ENCODE data around the gene PRRG2.
A peak's percentile ranks its signal among the peaks of the same experiment; 100 is the strongest.
"Not testable (repeated sequence)": the region's sequence is repeated elsewhere in the genome, so short reads cannot be mapped to it uniquely, and the experiment has no call there.

PRRG2 gene

GRCh38 chr19:49614096-49614833, 33.1 kb downstream of the PRRG2 start:
- DNase-seq: no peak

- DNase-seq: no peak
Observed at GRCh38 chr19:49615861-49616260, 34.7 kb downstream of the PRRG2 start.

- DNase-seq: no peak
Observed at GRCh38 chr19:49616532-49616931, 35.4 kb downstream of the PRRG2 start.

- no peak for DNase-seq
Observed at GRCh38 chr19:49616945-49617344, 35.8 kb downstream of the PRRG2 start.

- DNase-seq: not testable (repeated sequence)
Observed at GRCh38 chr19:49617860-49618259, 36.7 kb downstream of the PRRG2 start.

DNA sequence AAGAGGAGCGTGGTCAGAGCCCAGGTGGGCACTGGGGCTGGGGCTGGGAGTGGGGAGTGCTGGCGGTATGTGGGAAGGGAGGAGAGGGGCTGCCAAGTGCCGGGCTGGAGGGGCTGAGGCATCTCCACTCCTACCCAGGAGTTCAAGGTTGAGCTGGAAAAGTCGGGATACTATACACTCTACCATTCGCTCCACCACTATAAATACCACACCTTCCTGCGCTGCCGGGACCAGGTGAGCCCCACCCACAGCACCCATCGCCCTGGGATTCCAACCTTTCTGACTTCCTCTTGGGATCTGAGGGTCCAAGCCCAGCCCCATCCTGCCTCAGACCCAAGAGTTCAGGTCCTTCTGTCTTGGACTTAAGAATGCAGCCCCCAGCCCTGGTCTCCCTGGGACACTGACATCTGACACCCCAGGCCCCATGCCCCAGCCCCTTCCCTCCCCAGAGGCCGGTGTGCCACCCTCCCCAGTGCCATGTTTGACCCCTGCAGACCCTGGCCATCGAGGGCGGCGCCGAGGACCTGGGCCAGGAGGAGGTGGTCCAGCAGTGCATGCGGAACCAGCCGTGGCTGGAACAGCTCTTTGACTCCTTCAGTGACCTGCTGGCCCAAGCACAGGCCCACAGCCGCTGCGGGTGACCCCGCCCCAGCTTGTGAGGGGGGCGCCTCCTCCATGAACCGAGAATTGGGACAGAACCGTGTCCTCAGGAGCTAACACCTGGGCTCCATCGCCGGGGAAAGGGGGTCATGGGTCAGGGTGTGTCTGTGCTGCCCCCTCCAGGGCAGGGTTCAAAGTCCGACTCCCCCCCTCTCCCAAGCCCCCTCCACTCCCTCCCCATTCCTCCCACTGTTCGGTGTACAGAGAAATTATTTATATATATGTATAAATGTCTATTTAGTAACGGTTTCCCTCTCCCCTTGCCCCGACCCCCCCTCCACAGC, 44.1 kb downstream of the PRRG2 start:
- DNase-seq: no peak

DNA sequence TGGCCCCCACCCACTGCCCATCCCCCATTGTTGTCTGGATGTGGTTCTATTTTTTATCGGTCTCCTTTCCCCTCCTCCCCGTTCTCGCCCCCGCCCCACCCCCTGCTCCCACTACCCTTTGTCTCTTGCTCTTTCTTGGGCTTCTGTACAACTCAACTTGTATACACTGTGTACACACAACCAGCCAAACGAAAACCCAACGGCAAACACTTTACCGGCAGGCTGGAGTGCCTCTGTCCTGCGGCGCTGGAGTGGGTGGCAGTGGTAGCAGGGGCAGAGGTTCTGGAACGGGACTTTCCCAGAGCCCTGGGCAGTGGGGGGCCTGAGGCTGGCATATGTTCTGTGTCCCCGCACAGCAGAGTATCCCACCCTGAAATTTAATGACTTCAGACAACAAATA, 45.1 kb downstream of the PRRG2 start:
- DNase-seq: no peak

GRCh38 chr19:49629659-49630058, 48.5 kb downstream of the PRRG2 start:
- no peak for DNase-seq

DNA sequence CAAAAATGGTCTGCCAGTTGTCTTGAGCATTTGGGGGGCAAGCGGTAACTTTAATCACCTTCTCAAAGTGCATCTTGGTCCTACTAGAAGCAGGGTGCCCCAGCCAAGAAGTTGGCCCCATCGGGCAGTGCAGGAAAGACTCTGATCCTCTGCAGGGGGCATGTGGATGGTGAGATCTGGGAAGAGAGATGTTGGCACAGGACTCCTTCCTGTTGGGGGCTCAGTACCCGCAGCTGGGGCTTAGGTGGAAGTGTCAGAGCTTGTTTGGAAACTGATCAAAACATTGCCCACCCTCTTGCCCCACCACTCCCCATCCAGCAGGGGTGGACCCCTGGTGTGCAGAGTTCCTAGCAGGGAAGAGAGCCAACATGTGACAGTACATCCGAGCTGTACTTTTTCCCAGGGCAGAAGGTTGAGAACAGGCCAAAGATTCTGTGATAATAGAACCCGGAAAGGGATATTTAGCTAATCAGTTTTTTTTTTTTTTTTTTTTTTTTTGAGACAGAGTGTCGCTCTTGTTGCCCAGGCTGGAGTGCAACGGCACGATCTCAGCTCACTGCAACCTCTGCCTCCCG, 50.0 kb downstream of the PRRG2 start:
- no peak for DNase-seq

GRCh38 chr19:49631610-49632192, 50.6 kb downstream of the PRRG2 start:
- DNase-seq: no peak

- no peak for DNase-seq
Observed at GRCh38 chr19:49632576-49632975, 51.5 kb downstream of the PRRG2 start.

- not testable (repeated sequence) for DNase-seq
Observed at GRCh38 chr19:49633273-49633672, 52.2 kb downstream of the PRRG2 start.

DNA sequence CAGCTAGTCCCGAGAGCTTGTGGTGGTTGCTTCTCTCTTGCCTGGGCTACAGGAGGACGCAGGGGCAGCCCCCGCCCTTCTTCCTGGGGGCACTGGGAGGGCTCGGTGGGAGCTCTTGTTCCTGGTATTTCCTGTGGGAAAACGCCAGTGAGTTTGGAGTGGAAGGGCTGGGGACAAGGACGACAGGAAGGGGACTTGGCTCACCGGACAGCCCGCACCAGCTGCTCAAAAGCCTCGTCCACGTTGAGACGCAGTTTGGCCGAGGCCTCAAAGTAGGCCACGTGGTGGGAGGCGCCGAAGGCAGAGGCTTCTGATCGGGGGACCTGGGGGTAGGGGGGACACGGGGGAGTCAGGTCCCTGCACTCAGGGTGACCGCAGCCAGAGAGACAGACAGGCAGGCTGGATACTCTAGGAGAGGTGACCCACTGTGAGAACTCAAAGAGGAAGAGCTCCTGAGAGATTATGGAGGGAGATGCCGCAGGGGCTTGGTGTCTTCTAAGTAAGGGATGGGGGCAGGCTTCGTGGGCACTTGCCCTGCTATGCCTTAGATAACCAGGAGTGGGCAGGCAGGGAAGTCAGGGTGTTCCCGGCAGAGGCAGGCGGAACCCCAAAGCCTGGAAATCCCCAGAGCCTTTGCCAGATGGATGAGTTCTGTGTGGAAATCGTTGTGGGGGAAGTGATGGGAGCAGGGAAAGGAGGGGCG, 54.6 kb downstream of the PRRG2 start:
- no peak for DNase-seq

DNA sequence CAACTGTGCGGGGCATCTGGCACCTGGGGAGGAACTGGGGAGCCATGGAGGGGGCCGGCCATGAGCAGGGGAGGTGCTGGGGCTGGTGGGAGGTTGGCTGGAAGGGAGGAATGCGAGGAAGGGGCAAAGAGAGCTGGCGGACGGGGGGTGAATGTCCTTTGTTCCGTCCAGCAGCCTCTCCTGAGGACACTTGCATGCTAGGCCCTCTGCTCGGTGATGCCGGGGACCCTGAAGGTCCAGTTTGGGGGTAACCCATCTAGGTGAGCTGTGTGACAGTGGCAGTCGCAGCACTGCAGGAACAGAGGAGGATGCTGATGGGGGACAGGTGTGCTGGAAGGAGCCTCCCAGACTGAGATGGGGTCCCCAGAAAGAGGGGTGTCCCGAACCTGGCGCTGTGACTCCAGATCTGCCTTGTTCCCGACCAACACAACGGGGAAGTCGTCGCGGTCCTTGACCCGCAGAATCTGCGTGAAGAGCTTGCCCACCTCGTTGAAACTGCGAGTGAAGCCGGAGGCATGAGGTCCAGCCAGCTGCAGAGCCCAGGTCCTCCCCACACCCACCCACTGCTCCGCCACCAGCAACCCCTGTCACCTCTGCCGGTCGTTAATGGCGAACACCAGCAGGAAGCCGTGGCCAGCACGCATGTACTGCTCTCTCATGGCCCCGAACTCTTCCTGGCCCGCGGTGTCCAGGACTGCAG, 55.3 kb downstream of the PRRG2 start:
- no peak for DNase-seq

DNA sequence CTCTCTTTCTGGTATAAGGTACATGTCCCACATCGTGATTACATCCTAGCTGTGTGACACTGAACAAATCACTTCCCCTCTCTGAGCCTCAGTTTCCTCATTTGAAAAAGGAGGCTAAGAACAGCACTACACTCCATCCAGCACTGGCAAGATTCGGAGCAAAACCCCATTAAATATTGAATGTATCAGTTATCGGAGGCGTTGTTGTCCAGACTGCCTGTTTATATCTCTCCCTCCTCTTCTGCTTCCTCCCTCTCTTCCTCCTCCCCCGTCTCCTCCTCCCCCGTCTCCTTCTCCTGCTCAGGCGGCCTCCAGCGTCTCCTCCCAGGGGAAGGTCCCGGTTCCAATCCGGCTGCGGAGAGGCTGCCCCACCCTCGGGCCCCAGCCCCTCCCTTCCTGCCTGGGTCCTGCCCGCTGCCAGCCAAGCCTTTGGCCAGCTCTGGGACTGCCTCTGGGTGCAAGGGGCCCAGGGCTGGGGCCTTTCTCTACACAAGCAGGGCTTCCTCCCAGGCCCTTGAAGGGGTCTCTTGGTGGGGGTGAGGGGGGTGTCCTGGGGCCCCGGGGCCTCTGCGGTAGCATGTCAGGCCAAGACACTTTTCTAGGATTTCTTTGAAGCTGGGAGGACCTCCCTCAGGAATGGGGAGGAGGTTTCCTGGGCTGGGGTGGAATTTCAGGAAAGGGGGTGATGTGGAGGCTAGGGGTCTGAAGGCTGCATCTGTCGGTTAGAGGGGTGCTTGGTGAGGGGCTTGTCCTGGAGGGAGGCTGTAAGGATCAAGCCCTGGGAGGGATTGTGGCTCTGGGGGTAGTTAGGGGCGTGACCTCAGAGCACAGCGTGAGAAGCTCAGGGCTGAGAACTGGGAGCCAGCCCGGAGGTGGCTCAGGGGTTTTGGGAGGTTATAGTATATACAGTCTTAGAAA, 57.0 kb downstream of the PRRG2 start:
- DNase-seq: no peak

DNA sequence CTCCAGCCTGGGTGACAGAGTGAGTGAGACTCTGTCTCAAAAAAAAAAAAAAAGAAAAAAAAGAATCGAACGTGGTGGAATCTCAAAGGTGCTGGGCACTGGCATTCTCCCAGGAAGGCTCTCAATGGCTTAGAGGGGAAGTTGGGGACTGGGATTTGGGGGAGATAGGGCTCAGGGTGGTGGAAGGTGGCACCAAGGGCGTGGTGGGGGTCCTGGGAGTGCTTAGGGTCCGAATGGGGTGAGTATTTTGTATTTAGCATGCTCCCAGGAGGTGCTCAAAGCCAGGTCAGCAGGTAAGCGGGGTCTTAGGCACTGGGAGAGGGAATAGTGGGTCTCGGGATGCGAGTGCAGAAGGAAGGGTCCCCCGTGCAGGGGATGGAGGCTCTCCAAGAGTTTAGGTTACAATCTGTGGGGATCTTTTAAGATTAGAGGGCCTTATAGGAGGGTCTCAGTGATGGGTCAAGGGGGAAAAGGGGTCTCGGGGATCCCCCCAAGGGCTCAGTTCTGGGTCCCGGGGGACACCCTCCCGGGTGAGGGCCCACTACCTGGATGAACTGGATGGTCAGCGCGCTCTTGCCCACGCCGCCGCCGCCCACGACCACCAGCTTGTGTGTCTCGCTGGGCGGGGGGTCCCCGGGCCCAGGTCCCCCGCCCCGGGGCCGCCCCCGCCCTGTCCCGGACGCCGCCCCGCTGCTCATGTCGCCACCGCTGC, 58.4 kb downstream of the PRRG2 start:
- DNase-seq: no peak

GRCh38 chr19:49640113-49640898, 59.2 kb downstream of the PRRG2 start, which contains the start of gene RRAS:
Gene RRAS (minus strand): TSS chr19:49640143. CDS start chr19:49640098, 45 bp downstream.
- peak; percentile 100 for DNase-seq

Data from activated effector memory CD4-positive, alpha-beta T cell treated with anti-CD3 and anti-CD28 coated beads, Interleukin-2, amount 50 U/mL, for 16 hours (primary cell).